PC-9 (cell line): Measurements from ENCODE around the gene EFEMP2.
"Not testable (repeated sequence)": the region's sequence is repeated elsewhere in the genome, so short reads cannot be mapped to it uniquely, and the experiment has no call there.

Experiments
- EZH2 ChIP-seq: fragments of 200-600 bp; sonication (generic); IDR thresholded peaks from 2 replicates; pipeline ENCODE4 v1.8.0; 2017; ENCODE audit warnings: antibody characterized with exemption, low read depth
- TF ChIP-seq, protein P1 (sequence below): fragments of 200-600 bp; sonication (generic); conservative IDR thresholded peaks from 2 replicates; pipeline ENCODE4 v1.6.1; 2017; ENCODE audit warnings: mixed run types, antibody characterized with exemption, mild to moderate bottlenecking, moderate library complexity

DNA sequence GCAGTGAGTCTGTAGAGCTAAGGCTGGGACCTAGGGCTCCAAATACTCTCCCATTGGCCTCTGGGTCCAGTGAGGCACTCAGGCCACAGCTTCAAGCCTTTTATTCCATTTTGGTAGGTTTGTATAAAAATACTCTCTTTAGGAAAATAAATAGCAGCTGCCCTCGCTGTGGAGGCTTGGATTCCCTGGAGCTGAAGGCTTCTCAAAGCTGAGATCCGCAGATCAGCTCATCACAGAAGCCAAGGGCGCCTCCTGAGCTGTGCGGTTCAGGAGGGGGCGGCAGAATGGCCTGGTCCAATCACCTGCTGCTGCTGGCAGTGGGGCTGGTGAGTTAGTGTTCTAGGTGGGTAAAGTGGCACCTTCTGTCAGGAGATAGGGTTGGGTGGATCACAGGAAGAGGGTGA, 19.5 kb upstream of the EFEMP2 start:
- not testable (repeated sequence) for TF ChIP-seq EZH2
- TF ChIP-seq, protein P1, sequence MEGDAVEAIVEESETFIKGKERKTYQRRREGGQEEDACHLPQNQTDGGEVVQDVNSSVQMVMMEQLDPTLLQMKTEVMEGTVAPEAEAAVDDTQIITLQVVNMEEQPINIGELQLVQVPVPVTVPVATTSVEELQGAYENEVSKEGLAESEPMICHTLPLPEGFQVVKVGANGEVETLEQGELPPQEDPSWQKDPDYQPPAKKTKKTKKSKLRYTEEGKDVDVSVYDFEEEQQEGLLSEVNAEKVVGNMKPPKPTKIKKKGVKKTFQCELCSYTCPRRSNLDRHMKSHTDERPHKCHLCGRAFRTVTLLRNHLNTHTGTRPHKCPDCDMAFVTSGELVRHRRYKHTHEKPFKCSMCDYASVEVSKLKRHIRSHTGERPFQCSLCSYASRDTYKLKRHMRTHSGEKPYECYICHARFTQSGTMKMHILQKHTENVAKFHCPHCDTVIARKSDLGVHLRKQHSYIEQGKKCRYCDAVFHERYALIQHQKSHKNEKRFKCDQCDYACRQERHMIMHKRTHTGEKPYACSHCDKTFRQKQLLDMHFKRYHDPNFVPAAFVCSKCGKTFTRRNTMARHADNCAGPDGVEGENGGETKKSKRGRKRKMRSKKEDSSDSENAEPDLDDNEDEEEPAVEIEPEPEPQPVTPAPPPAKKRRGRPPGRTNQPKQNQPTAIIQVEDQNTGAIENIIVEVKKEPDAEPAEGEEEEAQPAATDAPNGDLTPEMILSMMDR, result not testable (repeated sequence)
